ENCODE measurements around the gene METTL9.

GRCh38 chr16:21702276-21702675 lies 102.9 kb downstream of the METTL9 start:
- TF ChIP-seq, protein P1, sequence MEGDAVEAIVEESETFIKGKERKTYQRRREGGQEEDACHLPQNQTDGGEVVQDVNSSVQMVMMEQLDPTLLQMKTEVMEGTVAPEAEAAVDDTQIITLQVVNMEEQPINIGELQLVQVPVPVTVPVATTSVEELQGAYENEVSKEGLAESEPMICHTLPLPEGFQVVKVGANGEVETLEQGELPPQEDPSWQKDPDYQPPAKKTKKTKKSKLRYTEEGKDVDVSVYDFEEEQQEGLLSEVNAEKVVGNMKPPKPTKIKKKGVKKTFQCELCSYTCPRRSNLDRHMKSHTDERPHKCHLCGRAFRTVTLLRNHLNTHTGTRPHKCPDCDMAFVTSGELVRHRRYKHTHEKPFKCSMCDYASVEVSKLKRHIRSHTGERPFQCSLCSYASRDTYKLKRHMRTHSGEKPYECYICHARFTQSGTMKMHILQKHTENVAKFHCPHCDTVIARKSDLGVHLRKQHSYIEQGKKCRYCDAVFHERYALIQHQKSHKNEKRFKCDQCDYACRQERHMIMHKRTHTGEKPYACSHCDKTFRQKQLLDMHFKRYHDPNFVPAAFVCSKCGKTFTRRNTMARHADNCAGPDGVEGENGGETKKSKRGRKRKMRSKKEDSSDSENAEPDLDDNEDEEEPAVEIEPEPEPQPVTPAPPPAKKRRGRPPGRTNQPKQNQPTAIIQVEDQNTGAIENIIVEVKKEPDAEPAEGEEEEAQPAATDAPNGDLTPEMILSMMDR (conservative IDR thresholded peaks at IDR 0.05 in 1 of 2, IDR thresholded peaks at IDR 0.05 in 1 of 2; ENCODE audit: extremely low read depth in 1 of 2, insufficient read depth in 1 of 2, low read depth in 1 of 2, low read length in 2 of 2) = no peak
- no peak for TF ChIP-seq EZH2 (IDR thresholded peaks at IDR 0.05; ENCODE audit: borderline replicate concordance, low read length)

All from mammary epithelial cell (primary cell).